NCI-H1694 treated with DMSO at 0.1 percent for 48 hours (cell line): Measurements from ENCODE around the gene PTGS1.

Source experiments
- DNase-seq: peaks from one replicate; lab custom pipeline; 2025; lab: John Stamatoyannopoulos, UW

The PTGS1 gene

DNA sequence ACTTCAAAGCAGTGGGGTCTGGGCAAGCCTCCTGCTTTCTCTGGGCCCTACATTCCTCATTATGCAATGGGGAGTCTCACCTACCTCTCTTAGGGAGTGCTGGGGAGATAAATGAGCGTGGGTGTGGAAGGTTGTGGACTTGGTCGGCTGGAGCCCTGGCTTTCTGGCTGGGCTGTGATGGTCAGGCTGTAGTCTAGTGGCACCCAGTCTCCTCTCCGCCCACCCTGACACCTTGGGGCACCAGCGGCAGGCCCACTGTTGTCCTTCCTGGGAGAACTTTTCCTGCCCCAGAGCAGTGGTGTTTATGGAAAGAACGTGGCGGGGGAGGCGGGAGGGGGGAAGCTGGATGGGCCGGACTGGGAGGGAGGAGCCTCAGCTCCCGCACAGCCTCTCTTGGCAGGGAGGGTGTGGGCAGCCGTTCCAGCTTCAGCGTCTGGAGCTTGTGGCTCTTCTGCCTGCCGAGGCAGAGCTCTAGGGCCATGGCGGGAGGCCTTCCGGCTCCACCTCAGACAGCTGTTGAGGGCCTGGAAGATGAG is 4.1 kb downstream of the PTGS1 start:
- no peak for DNase-seq

DNA sequence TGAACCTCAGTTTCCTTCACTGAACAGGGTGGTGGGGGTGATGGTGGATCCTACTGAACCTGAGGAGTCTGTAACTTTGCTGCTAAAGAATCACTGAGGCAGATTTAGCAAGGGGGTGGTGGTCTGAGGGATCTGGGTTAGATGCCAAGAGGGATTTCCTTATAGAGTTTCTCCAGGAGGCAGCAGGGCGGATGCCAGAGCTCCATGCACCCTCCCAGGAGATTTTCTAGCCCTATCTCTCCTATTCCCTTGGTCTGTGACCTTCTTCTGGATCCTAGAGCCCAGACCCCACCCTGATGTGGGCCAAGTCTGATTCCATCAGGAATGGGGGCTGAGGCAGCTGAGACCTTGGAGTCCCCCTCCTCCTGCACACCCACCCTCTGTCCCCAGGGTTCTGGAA is 6.0 kb downstream of the PTGS1 start:
- DNase-seq, result no peak

DNA sequence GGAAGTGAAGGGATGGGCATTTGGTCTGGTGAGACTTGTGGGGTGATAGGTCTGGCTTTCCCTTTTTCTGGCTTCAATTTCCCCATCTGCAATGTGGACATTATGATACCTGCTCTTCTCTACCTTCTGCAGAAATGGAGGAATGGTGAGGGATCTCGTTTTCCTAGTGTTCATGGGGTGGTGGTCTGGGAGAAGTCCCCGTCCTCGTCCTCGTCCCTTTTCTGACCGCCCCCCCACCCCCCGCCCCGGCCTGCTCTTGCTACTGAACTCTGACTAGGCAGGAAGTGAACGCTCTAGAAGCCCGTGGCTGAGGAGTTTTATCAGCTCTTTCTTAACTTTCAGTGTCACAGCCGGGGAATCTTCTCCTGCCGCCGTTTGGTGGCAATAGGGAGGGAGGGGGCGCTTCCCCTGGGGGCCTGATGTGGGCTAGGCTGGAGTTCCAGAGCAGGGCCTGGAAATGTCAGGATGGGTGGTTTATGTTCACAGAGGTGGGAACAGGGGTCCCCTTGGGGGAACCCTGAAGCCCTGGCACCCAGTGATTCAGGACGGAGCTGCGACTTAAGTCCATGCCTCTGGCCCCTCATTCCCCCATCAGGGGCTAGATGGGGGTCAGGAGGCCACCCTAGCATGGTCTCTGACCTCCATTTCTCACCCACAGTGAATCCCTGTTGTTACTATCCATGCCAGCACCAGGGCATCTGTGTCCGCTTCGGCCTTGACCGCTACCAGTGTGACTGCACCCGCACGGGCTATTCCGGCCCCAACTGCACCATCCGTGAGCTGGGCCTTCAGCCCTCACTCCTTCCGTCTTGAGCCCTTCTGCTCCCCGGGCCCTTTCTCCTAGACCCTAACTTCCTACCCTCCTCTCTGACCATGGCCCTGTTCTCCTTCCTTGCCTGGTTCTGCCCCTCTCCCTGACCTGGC is 6.7 kb downstream of the PTGS1 start:
- DNase-seq, result no peak

DNA sequence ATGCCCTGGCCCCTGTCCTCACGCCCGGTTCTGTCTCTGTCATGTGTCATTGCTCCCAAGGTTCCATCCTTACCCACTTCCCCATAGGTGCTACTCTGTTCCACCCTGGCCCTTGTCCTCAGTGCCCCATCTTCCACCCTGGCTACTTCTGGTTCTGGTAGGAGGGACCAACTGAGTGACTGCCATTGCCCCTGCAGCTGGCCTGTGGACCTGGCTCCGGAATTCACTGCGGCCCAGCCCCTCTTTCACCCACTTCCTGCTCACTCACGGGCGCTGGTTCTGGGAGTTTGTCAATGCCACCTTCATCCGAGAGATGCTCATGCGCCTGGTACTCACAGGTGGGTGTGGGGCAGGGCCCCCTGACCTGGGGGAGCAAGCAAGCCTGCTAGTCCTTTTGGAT is 7.4 kb downstream of the PTGS1 start:
- no peak for DNase-seq

DNA sequence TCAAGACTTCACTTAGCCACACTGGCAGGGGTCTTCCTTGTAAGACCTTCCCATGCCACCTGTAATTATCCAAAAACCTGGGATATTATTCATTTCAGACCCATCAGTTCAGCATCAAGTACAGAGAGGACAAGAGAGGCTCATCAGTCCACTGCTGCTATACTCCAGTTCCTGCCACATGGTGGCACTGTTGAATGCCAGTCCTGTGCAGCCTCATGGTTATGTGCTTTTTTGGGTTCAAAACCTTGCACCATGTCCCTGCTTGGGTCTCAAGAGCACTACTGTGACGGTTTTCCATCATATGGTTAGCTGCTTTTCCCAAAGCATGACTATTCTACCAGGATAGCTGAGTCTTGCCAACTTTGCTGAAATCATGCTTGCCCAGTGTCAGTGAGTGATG is 8.5 kb downstream of the PTGS1 start:
- DNase-seq, result no peak

DNA sequence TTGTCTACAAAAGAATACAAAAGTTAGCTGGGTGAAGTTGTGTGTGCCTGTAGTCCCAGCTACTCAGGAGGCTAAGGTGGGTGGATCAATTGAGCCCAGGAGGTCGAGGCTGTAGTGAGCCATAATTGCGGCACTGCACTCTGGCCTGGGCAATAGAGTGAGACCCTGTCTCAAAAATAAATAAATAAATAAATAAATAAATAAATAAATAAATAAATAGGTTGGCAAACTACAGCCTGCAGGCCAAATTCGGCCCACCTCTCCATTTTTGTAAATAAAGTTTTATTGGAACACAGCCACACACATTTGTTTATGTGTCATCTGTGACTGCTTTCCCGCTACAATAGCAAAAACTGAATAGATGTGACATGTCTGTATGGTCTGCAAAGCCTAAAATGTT is 9.5 kb downstream of the PTGS1 start:
- no peak for DNase-seq

GRCh38 chr9:122381206-122381950 is 10.6 kb downstream of the PTGS1 start:
- DNase-seq, result no peak

DNA sequence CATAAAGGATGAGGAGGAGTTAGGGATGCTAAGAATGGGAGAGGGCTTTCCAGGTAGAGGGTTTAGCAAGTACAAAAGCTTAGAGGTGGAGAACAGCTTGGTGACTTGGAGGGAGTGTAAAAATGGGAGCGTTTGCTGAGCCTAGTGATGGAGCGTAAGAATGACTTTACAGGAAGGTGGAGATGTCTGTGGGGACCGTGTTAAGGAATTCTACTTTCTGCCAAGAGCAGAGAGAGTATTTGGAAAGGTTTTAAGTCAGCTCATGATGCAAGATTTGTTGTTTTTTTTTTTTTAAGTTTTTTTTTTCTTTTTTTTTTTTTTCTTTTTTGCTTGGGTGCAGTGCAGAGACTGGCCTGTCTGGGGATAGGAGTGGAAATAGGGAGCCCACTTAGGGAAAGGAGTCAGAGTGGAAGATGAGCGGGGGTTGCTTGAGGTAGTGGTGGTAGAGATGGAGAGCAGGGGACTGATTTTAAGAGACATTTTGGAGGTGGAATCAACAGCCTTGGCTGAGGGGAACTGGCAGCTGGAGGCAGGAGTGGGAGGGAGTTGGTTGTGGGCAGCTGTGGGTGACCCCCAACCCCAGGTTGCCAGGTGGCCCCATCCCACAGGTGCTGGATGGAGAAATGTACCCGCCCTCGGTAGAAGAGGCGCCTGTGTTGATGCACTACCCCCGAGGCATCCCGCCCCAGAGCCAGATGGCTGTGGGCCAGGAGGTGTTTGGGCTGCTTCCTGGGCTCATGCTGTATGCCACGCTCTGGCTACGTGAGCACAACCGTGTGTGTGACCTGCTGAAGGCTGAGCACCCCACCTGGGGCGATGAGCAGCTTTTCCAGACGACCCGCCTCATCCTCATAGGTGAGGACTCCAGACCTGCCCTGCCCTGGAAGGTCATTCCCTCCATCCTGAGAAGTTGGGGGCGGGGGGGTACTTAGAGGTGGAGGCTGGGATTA is 12.4 kb downstream of the PTGS1 start:
- DNase-seq, result no peak

DNA sequence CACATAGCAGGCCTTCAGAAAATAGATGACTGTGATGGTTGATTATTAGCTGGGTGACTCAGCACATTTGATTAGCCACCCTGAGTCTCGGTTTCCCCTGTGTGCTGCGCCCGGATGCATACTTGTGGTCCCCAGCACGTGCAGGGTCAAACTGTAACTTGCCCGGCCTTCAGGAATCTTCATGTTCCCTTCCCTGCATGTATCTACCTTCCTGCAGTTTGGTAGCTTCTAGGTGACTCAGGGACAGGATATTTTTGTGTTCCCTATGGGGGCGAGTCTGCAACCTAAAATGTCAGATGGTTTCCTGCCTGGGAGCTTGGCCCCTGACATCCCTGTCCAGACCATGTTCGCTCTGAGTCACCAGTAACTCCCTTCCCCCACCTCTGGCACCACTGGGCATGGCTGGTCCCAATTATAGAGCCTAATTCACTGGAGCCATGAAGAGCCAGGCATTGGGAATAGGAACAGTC is 13.2 kb downstream of the PTGS1 start:
- no peak for DNase-seq

- no peak for DNase-seq
These were observed 15.6 kb downstream of the PTGS1 start for GRCh38 chr9:122386311-122386872.

DNA sequence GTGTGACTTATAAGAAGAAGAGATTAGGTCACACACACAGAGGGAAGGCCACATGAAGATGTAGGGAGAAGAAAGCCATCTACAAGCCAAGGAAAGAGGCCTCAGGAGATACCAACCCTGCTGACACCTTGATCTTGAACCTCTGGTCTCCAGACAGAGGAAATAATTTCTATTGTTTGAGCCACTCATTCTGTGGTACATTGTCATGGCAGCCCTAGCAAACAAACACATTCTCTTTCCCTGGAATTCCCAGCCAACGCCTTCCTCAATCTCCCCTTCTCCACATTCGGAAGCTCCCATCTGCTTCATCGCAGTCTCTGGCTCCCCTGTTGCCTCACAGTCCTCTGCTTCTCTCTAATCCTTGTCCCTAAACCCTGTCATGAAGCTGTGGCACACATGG is 16.7 kb downstream of the PTGS1 start:
- no peak for DNase-seq

GRCh38 chr9:122389195-122389594 is 18.4 kb downstream of the PTGS1 start:
- no peak for DNase-seq

DNA sequence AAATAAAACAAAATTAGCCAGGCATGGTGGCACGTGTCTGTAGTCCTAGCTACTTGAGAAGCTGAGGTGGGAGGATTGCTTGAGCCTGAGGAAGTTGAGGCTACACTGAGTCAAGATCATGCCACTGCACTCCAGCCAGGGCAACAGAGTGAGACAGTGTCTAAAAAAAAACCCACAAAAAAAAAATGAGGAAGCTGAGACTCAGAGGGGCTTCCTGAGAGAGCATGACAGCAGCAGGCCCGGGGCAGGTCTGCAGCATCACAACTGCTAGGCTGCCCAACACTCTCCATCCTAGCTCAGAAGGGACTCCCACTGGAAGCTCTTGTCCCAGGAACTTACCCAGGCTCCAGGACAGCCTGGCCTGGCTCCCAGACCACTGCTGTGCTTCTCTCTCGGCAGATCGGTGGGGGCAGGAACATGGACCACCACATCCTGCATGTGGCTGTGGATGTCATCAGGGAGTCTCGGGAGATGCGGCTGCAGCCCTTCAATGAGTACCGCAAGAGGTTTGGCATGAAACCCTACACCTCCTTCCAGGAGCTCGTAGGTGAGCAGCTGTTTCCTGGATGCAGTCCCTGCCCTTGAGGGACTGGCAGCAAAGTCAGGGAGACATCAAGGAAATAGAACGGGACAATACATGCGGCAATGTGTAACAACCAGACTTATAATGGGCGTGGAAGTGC is 19.1 kb downstream of the PTGS1 start:
- DNase-seq, result no peak

DNA sequence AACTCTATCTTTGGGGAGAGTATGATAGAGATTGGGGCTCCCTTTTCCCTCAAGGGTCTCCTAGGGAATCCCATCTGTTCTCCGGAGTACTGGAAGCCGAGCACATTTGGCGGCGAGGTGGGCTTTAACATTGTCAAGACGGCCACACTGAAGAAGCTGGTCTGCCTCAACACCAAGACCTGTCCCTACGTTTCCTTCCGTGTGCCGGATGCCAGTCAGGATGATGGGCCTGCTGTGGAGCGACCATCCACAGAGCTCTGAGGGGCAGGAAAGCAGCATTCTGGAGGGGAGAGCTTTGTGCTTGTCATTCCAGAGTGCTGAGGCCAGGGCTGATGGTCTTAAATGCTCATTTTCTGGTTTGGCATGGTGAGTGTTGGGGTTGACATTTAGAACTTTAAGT is 21.5 kb downstream of the PTGS1 start:
- no peak for DNase-seq

- DNase-seq, result no peak
These were observed 21.9 kb downstream of the PTGS1 start for GRCh38 chr9:122392714-122393113.

DNA sequence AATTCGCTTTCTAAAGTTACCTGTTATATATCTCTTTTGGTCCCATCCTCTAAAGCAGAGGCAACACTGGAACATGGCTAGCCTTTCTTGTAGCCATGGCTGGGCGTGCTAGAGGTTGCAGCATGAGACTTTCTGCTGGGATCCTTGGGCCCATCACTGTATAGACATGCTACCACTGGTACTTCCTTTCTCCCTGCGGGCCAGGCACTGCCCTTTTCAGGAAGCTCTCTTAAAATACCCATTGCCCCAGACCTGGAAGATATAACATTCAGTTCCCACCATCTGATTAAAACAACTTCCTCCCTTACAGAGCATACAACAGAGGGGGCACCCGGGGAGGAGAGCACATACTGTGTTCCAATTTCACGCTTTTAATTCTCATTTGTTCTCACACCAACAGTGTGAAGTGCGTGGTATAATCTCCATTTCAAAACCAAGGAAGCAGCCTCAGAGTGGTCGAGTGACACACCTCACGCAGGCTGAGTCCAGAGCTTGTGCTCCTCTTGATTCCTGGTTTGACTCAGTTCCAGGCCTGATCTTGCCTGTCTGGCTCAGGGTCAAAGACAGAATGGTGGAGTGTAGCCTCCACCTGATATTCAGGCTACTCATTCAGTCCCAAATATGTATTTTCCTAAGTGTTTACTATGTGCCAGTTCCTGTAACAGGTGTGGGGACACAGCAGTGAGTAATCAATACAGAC is 22.6 kb downstream of the PTGS1 start:
- DNase-seq, result no peak

- DNase-seq, result no peak
These were observed 23.7 kb downstream of the PTGS1 start for GRCh38 chr9:122394265-122395125.

DNA sequence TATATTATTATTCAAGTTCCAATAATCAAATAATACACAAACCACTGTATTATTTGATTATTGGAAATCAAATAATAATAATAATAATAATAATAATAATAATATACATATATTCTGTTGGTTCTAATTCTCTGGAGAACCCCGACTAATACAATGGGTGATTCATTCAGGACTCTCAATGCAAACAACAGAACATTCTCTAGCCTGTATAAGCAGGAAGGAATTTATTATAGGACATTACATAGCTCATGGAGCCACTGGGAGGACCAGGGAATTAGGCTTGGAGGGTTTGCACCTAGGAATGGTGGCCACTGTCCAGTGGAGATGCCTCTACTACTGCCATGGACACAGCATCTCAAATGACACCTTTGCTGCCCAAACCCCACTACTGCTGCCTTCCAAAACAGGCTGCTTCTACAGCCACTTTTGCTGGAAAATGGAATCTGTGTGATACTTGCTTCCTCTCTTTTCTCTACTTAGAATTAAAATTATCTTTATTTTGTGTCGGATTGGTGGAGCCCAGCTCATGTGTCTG is 25.9 kb downstream of the PTGS1 start:
- no peak for DNase-seq

DNA sequence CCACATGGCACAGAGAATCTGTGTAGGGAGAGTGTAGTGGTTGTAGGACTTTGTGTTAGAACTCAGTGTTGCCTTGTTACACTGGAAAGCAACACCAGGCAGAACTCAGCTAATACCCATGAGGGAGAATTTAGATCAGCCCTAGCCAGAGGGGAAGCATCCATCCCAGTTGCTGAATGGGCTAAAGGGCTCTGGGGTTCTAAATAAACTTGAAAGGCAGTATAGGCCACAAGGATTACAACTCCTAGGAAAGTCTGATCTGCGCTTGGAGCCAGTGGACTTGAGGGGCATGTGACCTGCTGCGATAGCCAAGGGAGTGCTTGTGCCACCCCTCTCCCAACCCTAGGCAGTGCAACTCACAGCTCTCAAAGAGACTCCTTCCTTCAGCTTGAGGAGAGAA is 26.9 kb downstream of the PTGS1 start:
- DNase-seq, result no peak
